ENCODE data around the gene DMXL1. TPM values are rescaled to one million over a fixed set of nuclear protein-coding genes. Genes with fewer than 3 reads are reported as not detected.
"Not testable (repeated sequence)": the region's sequence is repeated elsewhere in the genome, so short reads cannot be mapped to it uniquely, and the experiment has no call there.

Gene DMXL1
- total and polyA plus RNA-seq, 7 donors: 6.7 to 106 (median 50.8) TPM

- Histone ChIP-seq H3K27ac (no peak overlapping the region), H3K27me3 (no peaks in the 10 kb centered on the region), H3K9me3 (no peaks in the 10 kb centered on the region), H3K4me3 (no peak overlapping the region), H3K36me3 (peaks cover 0 to 39% (median 4%) of the 10 kb centered on the region in 4 donors), H3K4me1 (no peaks in the 10 kb centered on the region)
- TF ChIP-seq EP300 (IDR thresholded peaks at IDR 0.05) (no peak), POLR2A (IDR thresholded peaks at IDR 0.05) (no peak), POLR2AphosphoS5 (IDR thresholded peaks at IDR 0.05) (no peak), CTCF (IDR thresholded peaks at IDR 0.05) (no peak)
- 93 to 98% methylated on average over 1 of the region's 1 CpG for WGBS, 2 donors
- DNase-seq: no peak
- intact Hi-C loops (cut with DNase I): no loop called here
Measured at GRCh38 chr5:119179857-119180641, 109.2 kb downstream of the DMXL1 start.

DNA sequence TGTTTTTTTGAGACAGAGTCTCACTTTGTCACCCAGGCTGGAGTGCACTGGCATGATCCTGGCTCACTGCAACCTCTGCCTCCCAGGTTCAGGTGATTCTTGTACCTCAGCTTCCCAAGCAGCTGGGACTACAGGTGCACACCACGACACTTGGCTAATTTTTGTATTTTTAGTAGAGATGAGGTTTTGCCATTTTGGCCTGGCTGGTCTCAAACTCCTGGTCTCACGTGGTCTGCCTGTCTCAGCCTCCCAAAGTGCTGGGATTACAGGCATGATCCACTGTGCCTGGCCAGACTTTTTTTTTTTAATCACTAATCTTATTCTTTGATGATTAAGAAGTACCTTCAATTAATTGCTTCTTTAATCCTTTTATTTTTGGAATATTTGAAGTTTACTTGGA, 114.6 kb downstream of the DMXL1 start:
- H3K27ac ChIP-seq; H3K4me3 ChIP-seq; intact Hi-C loops (cut with DNase I); H3K4me1 ChIP-seq; H3K9me3 ChIP-seq; H3K27me3 ChIP-seq; DNase-seq: not testable (repeated sequence)
- H3K36me3 ChIP-seq: peaks cover 0 to 21% (median 0%) of the 10 kb centered on the region in 4 donors
- WGBS, 2 donors: 74 to 81% methylated on average over 2 of the region's 2 CpGs

DNA sequence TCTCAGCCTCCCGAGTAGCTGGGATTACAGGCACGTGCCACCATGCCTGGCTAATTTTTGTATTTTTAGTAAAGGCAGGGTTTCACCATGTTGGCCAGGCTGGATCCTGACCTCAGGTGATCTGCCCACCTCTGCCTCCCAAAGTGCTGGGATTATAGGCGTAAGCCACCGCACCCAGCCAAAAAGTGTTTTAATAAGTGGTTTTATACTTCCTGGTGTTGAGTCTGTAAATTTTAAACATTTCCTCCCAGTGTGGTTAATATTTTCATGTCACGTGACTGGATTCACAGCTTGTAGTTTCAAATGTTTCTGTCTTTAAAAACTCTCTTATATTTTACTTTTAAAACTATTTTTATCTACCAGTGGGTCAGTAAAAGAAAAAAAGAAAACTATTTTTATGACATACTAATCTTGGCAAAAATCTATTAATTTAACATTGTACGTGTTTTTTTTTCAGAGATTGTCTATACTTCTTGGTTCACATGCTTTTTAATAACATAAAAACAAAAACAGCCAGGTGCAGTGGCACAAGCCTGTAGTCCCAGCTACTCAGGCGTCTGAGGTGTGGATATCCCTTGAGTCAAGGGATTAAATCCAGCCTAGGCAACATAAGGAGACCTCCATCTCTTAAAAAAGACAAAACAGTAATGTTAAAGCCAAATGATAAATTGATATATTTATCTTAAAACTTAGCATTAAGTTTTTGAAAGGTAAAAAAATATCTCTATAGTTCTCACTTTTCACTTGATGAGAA, 117.1 kb downstream of the DMXL1 start:
- Histone ChIP-seq H3K4me1 (no peaks in the 10 kb centered on the region), H3K36me3 (peaks cover 0 to 36% (median 0%) of the 10 kb centered on the region in 4 donors), H3K27me3 (no peaks in the 10 kb centered on the region), H3K9me3 (no peaks in the 10 kb centered on the region), H3K27ac (no peak overlapping the region), H3K4me3 (no peak overlapping the region)
- WGBS, 2 donors: 66 to 85% methylated on average over 7 of the region's 7 CpGs
- intact Hi-C loops (cut with DNase I): no loop called here
- no peak for DNase-seq
- TF ChIP-seq CTCF (IDR thresholded peaks at IDR 0.05) (no peak), POLR2AphosphoS5 (IDR thresholded peaks at IDR 0.05) (no peak), POLR2A (IDR thresholded peaks at IDR 0.05) (no peak), EP300 (IDR thresholded peaks at IDR 0.05) (no peak)

GRCh38 chr5:119190470-119191095, 119.7 kb downstream of the DMXL1 start:
- Histone ChIP-seq H3K4me3 (no peak overlapping the region), H3K27ac (no peak overlapping the region), H3K36me3 (peaks cover 0 to 38% (median 0%) of the 10 kb centered on the region in 4 donors), H3K9me3 (no peaks in the 10 kb centered on the region), H3K27me3 (no peaks in the 10 kb centered on the region), H3K4me1 (no peaks in the 10 kb centered on the region)
- 87 to 95% methylated on average over 1 of the region's 1 CpG for WGBS, 2 donors
- intact Hi-C loops (cut with DNase I): no loop called here
- no peak for DNase-seq
- TF ChIP-seq POLR2AphosphoS5 (IDR thresholded peaks at IDR 0.05): no peak
- TF ChIP-seq POLR2A (IDR thresholded peaks at IDR 0.05): no peak
- TF ChIP-seq CTCF (IDR thresholded peaks at IDR 0.05): no peak
- TF ChIP-seq EP300 (IDR thresholded peaks at IDR 0.05): no peak

- peaks cover 0 to 46% (median 2%) of the 10 kb centered on the region in 4 donors for H3K36me3 ChIP-seq
- intact Hi-C loops (cut with DNase I): no loop called here
- TF ChIP-seq POLR2A (IDR thresholded peaks at IDR 0.05): no peak
- no peak for TF ChIP-seq CTCF (IDR thresholded peaks at IDR 0.05)
- 89 to 97% methylated on average over 1 of the region's 1 CpG for WGBS, 2 donors
- H3K9me3 ChIP-seq: no peaks in the 10 kb centered on the region
- DNase-seq: no peak
- no peak overlapping the region for H3K4me3 ChIP-seq
- H3K27me3 ChIP-seq: no peaks in the 10 kb centered on the region
- no peaks in the 10 kb centered on the region for H3K4me1 ChIP-seq
- H3K27ac ChIP-seq: no peak overlapping the region
Measured at GRCh38 chr5:119191944-119192343, 121.1 kb downstream of the DMXL1 start.
